Stimulated activated naive CD4-positive, alpha-beta T cell (primary cell): ENCODE results near the gene ZNF593.

ENCODE experiments used
- DNase-seq, 6 experiments: peaks; one replicate each; lab custom pipeline; 2025; lab: John Stamatoyannopoulos, UW

The ZNF593 gene

DNA sequence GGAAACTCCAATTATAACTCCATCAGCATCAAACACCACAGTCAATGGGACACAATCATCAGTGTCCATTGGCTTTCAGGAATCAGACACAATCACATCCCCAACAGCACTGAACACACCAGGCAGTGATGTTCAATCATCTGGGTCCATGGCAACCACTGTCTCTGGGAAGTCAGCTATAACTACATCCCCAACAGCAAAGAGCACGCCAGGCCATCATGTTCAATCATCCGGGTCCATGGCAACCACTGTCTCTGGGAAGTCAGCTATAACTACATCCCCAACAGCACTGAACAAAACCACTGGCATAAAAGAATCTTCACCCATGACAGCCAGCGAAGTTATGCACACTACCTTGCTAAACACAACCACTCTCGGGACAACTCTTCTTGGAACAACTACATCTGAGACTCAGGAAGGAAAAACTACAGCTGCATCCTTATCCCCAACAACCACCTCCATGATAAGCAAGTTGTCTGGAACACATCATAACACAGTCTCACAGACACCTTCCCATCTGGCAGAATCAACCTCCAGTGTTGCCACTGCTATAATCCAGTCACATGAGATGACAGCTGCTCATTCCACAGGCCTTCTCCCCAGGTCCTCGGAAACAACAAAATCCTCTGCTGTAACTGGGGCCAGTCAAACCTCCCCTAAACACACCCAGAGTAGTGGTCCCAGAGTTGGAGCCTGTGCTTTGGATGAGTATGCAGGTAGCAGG is 40.6 kb downstream of the ZNF593 start:
- DNase-seq: no peak

DNA sequence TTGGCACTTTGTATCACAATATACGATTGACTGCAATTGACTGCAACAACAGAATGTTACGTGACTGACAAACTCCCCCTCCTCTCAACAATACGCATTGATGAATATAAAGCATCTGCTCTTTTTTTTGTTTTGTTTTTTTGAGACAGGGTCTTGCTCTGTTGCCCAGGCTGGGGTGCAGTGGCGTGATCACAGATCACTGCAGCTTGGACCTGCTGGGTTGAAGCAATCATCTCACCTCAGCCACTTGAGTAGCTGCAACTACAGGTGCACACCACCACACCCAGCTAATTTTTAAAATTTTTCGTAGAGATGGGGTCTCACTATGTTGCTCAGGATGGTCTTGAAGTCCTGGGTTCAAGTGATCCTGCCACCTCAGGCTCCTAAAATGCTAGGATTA is 43.0 kb downstream of the ZNF593 start:
- DNase-seq: no peak

DNA sequence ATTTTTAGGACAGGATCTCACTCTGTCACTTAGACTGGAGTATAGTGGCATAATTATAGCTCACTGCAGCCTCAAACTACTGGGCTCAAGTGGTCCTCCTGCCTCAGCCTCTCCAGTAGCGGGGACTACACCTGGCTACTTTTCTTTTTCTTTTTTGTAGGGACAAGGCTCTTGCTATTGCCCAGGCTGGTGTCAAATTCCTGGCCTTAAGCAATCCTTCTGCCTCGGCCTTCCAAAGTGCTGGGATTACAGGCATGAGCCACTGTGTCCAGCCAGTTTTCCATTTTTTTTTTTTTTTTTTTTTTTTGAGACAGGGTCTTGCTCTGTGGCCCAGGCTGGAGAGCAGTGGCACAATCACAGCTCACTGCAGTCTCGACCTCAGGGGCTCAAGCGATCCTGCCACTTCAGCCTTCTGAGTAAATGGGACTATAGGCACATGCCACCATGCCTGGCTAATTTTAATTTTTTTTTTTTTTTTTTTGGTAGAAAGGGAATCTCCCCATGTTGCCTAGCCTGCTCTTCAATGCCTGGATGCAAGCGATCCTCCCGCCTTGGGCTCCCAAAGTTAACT is 43.7 kb downstream of the ZNF593 start:
- DNase-seq: no peak

DNA sequence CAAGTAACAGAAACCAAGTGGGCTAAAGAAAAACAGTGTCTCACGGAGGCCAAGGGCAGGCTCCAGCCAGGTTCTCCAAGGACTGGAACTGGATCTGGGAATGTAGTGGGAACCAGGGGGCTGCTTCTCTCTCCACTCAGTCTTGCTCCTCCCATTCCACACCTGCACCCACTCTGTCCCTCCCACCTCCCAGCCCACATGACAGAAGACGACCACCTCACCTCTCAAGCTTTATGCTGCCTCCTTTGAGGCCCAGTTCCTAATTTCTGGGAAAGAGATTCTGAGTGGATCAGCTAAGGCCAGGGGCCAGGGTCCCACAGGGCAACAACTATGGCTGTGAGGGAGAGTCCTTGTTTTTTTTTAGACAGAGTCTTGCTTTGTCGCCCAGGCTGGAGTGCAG is 45.5 kb downstream of the ZNF593 start:
- no peak for DNase-seq

DNA sequence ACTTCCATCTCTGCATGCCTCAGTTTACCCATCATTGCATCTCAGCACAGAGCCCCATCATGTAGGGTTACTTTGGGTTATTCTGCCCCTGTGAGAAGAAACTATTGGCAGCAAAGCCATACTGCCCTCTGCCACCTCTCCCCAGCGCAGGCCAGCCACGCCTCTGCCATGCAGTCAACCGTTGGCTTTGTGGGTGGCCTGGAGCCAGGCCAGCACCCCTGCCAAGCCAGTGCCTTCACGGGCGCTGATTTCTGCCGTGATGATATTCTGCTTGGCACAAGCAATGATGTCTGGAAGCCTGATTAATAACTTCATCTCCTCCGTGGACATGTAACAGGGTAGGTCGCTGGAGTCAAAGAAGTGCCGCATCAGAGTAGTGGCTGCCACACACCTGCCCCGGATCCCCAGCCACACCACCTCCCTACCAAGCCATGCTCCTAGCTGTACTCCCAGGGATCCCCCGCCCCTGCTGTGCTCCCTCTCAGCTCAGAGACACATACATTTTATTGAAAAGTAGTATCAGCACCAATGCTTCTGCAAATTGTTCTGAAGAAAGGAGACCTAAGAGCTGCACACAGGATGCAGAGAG is 49.3 kb downstream of the ZNF593 start:
- DNase-seq: no peak
